NT2/D1 (cell line): Measurements from ENCODE around the gene ZFP36L1.
A peak's percentile ranks its signal among the peaks of the same experiment; 100 is the strongest.

Source experiments
- DNase-seq: peaks from one replicate; pipeline ENCODE4 v3.0.0-alpha.2; 2011; ENCODE audit warnings: low read depth, low spot score
- H3K27me3 ChIP-seq: 2 replicates; pipeline ENCODE4 v1.6.0; 2011; ENCODE audit warnings: mild to moderate bottlenecking; ENCODE audit not compliant: insufficient read length, insufficient read depth
- H3K36me3 ChIP-seq: 2 replicates; pipeline ENCODE4 v1.6.1; 2011; ENCODE audit warnings: mild to moderate bottlenecking, low read length, mixed read lengths; ENCODE audit not compliant: insufficient read depth, insufficient read length
- H3K4me1 ChIP-seq: 2 replicates; pipeline ENCODE4 v1.5.1; 2011; ENCODE audit not compliant: insufficient read depth, insufficient read length
- H3K4me3 ChIP-seq: 2 replicates; pipeline ENCODE4 v1.5.1; 2011; ENCODE audit warnings: low read depth; ENCODE audit not compliant: insufficient read length
- H3K9ac ChIP-seq: 2 replicates; pipeline ENCODE4 v1.6.0; 2011; ENCODE audit warnings: low read depth; ENCODE audit not compliant: insufficient read length
- H3K9me3 ChIP-seq: 2 replicates; pipeline ENCODE4 v1.5.1; 2011; ENCODE audit warnings: mild to moderate bottlenecking, low read length; ENCODE audit not compliant: insufficient read depth
- SUZ12 ChIP-seq: IDR thresholded peaks from 2 replicates; pipeline ENCODE4 v1.6.1; 2011; ENCODE audit not compliant: insufficient read length, insufficient read depth; ENCODE audit errors: extremely low read depth
- YY1 ChIP-seq: IDR thresholded peaks from 2 replicates; pipeline ENCODE4 v1.6.1; 2011; ENCODE audit not compliant: insufficient read length, insufficient read depth
- ZNF274 ChIP-seq: IDR thresholded peaks from 2 replicates; pipeline ENCODE4 v1.6.1; 2011; ENCODE audit warnings: mild to moderate bottlenecking, low read depth, low read length

Gene ZFP36L1

GRCh38 chr14:68781161-68782021 lies 11.5 kb downstream of the ZFP36L1 start:
- H3K4me1 ChIP-seq, result peaks cover 7% of the 10 kb centered on the region
- H3K9ac ChIP-seq, result no peak overlapping the region
- no peak overlapping the region for H3K4me3 ChIP-seq
- H3K36me3 ChIP-seq, result no peaks in the 10 kb centered on the region
- no peaks in the 10 kb centered on the region for H3K9me3 ChIP-seq
- no peak for DNase-seq
- no peak for TF ChIP-seq ZNF274
- no peak for TF ChIP-seq YY1
- no peak for TF ChIP-seq SUZ12
- no peaks in the 10 kb centered on the region for H3K27me3 ChIP-seq

DNA sequence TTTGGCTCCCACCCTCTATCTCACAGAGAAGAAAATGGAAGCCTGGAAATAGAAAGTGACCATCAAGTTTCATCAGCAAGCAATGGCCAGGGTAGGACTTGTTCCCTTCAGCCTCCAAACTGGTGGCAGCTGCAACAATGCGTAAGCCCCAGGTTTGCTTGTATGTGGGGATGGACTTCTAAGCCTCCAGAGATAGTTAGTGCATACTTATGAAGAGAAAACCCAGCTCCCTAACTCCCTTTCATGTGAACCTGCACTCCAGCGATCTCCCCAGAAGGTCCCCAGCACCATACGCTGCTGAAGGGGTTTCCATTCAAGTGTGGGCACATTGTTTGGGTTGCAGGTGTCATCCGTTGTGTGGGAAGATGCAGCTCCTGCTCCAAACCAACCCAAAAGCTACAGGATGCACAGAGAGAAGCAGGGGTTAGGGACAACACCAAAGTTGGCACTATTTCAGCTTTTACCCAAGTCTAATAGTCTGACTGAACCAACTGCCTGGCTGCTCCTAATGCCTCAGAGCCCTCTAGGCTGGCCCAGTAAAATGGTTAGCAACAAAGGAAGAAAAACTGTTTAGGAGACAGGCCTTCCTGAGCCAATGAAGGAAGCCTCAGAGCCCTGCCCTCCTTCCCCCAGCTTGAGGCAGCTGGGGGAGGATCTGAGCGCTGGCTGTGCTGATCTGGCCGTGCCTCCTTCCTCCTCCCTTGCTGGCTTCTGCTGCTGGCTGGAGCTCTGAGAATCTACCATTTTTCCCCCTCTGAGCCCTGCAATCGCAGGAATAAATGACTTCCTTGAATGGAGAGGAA lies 12.3 kb downstream of the ZFP36L1 start:
- peaks cover 2% of the 10 kb centered on the region; the same call in 1 of the 2 replicates for H3K9me3 ChIP-seq
- H3K27me3 ChIP-seq, result no peaks in the 10 kb centered on the region
- no peaks in the 10 kb centered on the region for H3K36me3 ChIP-seq
- no peak for DNase-seq
- no peak for TF ChIP-seq SUZ12
- no peak for TF ChIP-seq YY1
- TF ChIP-seq ZNF274, result no peak
- peaks cover 7% of the 10 kb centered on the region for H3K4me1 ChIP-seq
- peak overlapping the region; percentile 33 for H3K9ac ChIP-seq
- H3K4me3 ChIP-seq, result no peak overlapping the region

- H3K9ac ChIP-seq, result no peak overlapping the region
Observed at GRCh38 chr14:68779761-68780323, 13.0 kb downstream of the ZFP36L1 start.

DNA sequence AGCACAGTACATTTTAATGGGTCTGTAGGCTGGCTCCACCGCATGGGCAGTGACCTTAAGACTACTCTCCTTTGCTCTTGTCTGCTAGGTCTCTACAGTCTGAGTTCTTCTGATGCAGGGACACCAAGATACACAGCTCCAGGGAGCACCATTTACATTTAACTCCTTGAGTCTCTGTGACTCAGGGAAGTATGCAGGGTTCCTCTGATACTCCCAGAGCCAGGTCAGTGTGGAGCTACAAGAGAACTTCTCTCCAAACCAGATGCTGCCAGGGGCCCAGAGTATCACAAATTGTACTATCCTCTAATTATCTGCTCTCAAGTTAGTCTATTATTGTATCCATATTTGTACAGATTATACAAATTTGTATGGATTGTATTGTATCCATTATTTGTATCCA lies 15.2 kb downstream of the ZFP36L1 start:
- H3K27me3 ChIP-seq, result no peaks in the 10 kb centered on the region
- H3K9me3 ChIP-seq, result peaks cover 13% of the 10 kb centered on the region; the same call in 1 of the 2 replicates
- H3K9ac ChIP-seq, result no peak overlapping the region
- TF ChIP-seq ZNF274 (no peak), SUZ12 (no peak), YY1 (no peak)
- no peaks in the 10 kb centered on the region for H3K36me3 ChIP-seq
- DNase-seq, result no peak
- H3K4me3 ChIP-seq, result no peak overlapping the region
- H3K4me1 ChIP-seq, result peaks cover 7% of the 10 kb centered on the region

More at GRCh38 chr14:68779761-68780323, 13.0 kb downstream of the ZFP36L1 start:
- no peak overlapping the region for H3K4me3 ChIP-seq
- TF ChIP-seq YY1 (no peak), SUZ12 (no peak), ZNF274 (no peak)
- peaks cover 10% of the 10 kb centered on the region; the same call in 1 of the 2 replicates for H3K9me3 ChIP-seq
- DNase-seq, result no peak
- no peaks in the 10 kb centered on the region for H3K36me3 ChIP-seq
- no peaks in the 10 kb centered on the region for H3K27me3 ChIP-seq
- peaks cover 7% of the 10 kb centered on the region for H3K4me1 ChIP-seq

DNA sequence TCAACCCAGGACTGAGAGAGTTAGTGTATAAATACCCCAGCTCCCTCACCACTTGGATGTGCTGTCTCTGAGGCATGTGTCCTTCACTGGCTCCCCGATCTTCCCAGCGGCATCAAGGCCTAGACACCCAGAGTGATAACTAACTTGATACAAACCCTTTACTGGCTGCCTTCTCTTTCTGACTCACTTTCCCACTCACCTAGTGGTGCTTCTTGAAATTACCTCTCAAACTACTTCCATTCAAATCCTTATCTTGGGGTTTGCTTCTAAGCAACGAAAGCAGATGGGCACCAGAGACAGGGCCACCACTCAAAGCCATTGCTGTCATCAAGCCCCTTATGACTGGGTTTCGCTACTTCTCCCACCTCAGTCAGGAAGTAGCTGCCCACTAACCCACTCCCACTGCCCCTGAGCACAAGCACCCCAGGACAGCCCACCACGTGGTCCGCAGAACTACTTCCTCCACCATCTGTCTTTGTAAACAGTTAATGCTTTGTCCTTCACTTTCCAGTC lies 17.2 kb downstream of the ZFP36L1 start:
- H3K36me3 ChIP-seq, result no peaks in the 10 kb centered on the region
- TF ChIP-seq YY1, result no peak
- no peak for TF ChIP-seq ZNF274
- no peak for TF ChIP-seq SUZ12

GRCh38 chr14:68774771-68775613 lies 17.9 kb downstream of the ZFP36L1 start:
- TF ChIP-seq YY1, result no peak
- H3K4me3 ChIP-seq, result no peak overlapping the region
- no peaks in the 10 kb centered on the region for H3K4me1 ChIP-seq
- no peak overlapping the region for H3K9ac ChIP-seq
- peaks cover 13% of the 10 kb centered on the region; the same call in 1 of the 2 replicates for H3K9me3 ChIP-seq
- no peaks in the 10 kb centered on the region for H3K36me3 ChIP-seq
- H3K27me3 ChIP-seq, result no peaks in the 10 kb centered on the region
- no peak for DNase-seq

More for the DNA sequence above, 17.2 kb downstream of the ZFP36L1 start:
- Histone ChIP-seq H3K9me3 (peaks cover 13% of the 10 kb centered on the region; the same call in 1 of the 2 replicates), H3K9ac (no peak overlapping the region), H3K4me1 (peaks cover 3% of the 10 kb centered on the region), H3K4me3 (no peak overlapping the region), H3K27me3 (no peaks in the 10 kb centered on the region)
- no peak for DNase-seq
